GM12875 (cell line): ENCODE results near the gene EGR2.

Experiments used
- H3K4me3 ChIP-seq: one replicate; pipeline ENCODE4 v1.5.1; 2011; ENCODE audit warnings: low read depth, low read length, control low read depth
- TF ChIP-seq, protein P1 (sequence below): IDR thresholded peaks from 2 replicates; pipeline ENCODE4 v1.5.1; 2011; ENCODE audit warnings: low read depth, mild to moderate bottlenecking, control low read depth, inconsistent platforms, low read length, moderate library complexity, borderline replicate concordance; ENCODE audit not compliant: insufficient read depth

The EGR2 gene

DNA sequence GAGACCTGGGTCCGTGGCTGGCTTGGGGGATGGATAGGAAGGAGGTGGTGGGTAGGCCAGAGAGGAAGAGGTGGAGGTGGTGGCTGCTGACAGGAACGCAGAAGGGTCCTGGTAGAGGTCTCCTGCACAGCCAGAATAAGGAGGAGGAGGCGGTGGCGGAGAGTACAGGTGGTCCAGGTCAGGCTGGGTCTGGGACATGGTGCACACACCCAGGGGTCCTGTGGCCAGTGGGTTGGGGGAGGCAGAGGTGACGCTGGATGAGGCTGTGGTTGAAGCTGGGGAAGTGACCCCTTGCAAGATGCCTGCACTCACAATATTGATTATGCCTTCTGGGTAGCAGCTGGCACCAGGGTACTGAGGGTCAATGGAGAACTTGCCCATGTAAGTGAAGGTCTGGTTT lies 2.2 kb downstream of the EGR2 start:
- TF ChIP-seq, protein P1, sequence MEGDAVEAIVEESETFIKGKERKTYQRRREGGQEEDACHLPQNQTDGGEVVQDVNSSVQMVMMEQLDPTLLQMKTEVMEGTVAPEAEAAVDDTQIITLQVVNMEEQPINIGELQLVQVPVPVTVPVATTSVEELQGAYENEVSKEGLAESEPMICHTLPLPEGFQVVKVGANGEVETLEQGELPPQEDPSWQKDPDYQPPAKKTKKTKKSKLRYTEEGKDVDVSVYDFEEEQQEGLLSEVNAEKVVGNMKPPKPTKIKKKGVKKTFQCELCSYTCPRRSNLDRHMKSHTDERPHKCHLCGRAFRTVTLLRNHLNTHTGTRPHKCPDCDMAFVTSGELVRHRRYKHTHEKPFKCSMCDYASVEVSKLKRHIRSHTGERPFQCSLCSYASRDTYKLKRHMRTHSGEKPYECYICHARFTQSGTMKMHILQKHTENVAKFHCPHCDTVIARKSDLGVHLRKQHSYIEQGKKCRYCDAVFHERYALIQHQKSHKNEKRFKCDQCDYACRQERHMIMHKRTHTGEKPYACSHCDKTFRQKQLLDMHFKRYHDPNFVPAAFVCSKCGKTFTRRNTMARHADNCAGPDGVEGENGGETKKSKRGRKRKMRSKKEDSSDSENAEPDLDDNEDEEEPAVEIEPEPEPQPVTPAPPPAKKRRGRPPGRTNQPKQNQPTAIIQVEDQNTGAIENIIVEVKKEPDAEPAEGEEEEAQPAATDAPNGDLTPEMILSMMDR, result no peak
- peak overlapping the region; percentile 68 for H3K4me3 ChIP-seq

DNA sequence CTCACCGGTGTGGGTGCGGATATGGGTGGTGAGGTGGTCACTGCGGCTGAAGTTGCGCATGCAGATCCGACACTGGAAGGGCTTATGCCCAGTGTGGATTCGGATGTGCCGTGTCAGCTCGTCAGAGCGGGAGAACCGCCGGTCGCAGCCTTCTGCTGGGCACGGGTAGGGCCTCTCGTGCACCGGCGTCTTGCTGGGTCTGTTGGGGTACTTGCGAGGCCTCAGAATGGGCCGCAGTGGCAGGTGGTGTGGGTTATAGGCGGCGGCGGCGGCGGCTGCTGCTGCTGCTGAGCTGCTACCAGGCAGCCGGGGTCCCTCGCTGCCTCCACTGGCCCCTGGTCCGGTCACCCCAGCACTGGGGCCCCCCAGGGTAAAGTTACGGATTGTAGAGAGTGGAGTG lies 2.7 kb downstream of the EGR2 start:
- TF ChIP-seq, protein P1, result no peak
- H3K4me3 ChIP-seq, result no peak overlapping the region

DNA sequence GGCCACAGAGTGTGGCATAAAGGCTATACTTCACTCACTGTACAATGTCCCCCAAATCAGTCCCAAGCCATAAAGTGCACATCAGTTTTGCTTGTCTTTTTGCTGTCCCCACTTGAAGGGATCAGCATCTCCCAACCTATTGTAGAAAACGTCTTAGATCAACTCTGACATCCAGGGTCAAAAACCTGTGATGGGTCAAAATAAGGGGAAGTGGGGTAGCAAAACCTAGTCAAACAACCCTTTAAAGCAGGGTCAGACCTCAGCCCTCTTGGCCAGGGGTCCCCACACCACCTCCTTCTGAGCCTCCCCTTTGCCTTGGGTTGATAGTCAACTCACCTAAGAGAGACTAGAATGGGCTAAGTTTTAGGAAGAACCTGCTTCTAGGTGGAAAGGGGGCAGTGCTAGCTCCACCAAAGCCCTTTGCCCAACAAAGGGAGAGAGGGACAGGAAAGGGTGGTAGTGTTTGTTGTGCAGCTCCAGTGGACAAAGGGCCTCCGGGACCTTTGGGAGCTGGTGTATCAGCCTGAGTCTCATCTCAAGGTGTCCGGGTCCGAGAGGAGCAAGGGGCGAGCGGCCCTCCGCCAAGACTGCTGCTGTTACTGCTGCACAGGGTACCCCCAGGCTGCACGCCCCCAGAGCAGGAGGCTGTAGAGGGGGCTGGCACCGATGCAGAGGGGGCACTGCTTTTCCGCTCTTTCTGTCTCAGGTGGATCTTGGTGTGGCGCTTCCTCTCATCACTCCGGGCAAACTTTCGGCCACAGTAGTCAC lies 3.3 kb downstream of the EGR2 start:
- TF ChIP-seq, protein P1, result no peak
- H3K4me3 ChIP-seq, result no peak overlapping the region

DNA sequence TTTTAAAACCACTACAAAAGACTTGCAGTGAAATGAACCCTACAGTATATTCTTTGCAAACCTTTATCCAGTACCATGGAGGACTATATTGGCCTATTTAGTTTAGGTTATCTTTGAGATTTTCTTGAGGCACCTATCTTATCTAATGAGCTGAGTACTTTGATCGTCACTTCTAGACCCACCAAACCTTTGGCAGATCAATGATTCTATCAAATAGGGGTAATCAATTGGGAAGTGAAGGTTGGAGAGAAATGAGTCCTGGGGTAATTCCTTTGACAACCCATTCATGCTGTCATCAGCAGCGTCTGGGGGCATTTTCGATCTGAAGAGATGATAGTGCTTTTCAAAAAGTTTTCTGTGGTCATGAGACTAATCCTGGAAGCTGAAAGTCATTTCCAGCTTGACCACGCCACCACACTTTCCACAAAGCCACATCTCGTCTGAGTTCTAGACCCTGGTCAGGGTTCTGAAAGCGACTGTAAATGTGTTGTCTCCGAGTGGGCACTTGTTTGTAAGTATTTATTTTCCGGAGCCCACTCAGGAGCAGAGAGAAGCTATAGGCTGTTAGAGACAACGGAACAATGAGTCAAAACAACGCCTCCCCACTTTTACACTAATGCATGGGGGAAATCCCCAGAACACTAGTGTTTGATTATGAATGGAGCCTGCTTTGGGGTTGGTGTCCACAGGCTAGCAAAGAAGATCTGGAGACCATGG lies 4.8 kb downstream of the EGR2 start:
- TF ChIP-seq, protein P1, result no peak
- H3K4me3 ChIP-seq, result no peak overlapping the region

DNA sequence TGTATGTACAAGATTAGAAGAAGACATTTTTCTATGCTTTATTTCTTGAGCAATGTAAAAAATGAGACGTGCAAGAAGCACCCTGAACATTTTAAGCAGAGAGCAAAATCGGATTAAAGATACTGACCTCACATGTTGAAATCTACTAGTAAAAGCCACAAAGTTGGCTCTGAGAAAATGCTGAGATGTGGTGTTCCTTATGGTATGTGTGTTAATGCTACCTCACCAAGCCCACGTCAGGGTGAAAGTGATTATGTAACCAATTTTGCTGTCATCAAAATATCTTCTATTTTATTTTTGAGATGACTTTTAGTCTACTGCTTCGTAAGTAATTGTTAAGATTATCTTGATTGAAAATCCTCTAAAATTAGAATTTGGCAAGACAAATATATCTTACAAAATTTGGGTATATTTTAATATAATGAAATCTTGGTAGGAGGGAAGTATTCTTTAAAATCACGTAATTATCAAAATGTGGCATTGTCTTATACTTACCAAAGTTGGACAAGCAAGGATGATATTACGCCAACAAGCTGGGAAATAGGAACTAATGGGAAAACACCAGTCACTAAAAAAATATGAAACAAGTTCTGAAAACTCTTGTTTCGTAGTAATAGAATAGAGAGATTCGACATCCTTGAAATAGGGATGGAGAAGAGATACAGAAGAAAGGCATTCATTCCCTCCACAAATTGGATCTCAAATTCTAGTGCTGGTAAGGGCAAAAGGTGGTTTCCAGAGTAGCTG lies 5.8 kb downstream of the EGR2 start:
- no peak overlapping the region for H3K4me3 ChIP-seq
- TF ChIP-seq, protein P1, result no peak

DNA sequence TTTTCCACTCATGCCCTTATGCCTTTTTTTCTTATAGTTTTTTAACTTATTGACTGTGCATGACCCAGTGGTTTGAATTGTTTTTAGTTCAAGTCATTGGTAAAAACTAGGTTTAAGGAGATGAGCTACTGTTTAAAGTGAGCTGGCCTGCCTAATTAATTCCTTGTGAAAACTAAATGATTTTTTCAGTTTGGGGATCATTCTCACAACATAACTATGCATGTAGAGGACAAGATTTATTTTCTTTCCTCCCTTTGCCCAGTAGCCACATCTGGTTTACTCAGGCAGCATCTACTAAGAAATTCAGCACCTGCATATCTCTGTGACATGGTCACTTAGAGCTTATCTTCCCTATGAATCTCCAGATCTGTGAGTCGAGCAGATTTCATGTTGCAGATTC lies 9.9 kb downstream of the EGR2 start:
- H3K4me3 ChIP-seq, result peak overlapping the region; percentile 98
- TF ChIP-seq, protein P1, result no peak
